HS-27A (cell line): ENCODE data around the gene C3.
"Not testable (repeated sequence)": the region's sequence is repeated elsewhere in the genome, so short reads cannot be mapped to it uniquely, and the experiment has no call there.

Experiments used
- DNase-seq: peaks from one replicate; pipeline ENCODE4 v3.0.0-alpha.2; 2012; ENCODE audit warnings: low read depth, missing footprints

C3 gene

GRCh38 chr19:6712692-6713670 lies 7.5 kb downstream of the C3 start:
- DNase-seq, result no peak

DNA sequence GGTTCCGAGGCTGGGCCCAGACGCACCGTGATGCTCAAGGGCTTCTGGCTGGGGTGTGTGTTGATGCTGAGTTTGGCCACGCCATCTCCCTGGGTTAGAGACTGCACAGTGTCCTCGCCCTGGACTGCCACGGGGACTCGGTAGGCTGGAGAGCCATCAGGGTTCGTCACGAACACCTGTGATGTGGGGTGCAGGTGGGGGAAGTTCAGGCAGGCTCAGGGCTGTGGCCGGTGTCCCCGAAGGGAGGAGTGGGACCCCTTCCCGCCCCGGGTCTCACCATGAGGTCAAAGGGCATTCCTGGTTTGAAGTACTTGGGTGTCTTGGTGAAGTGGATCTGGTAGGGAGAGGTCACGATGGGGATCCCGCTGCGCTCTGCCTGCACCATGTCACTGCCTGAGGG lies 8.2 kb downstream of the C3 start:
- no peak for DNase-seq

DNA sequence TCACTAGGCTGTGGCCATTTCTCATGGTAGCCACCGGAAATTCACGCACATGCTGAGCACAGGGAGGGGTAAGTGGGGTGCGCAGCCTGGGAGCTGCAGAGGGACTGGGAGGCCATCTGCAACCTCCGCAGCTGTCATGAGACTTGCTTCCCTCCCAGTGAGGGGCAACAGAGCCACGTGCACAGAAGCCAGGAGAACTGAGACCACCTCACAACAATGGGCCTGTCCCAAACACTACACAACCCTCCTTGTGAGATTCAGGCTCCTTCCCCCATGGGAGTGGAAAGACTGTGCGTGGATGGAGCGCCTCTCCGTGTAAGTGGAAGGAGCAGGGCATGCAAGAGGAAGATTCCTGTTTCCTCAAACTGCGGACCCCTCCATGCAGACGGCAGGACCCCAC lies 8.8 kb downstream of the C3 start:
- DNase-seq, result no peak

- DNase-seq, result no peak
Observed at GRCh38 chr19:6711078-6711361, 9.4 kb downstream of the C3 start.

DNA sequence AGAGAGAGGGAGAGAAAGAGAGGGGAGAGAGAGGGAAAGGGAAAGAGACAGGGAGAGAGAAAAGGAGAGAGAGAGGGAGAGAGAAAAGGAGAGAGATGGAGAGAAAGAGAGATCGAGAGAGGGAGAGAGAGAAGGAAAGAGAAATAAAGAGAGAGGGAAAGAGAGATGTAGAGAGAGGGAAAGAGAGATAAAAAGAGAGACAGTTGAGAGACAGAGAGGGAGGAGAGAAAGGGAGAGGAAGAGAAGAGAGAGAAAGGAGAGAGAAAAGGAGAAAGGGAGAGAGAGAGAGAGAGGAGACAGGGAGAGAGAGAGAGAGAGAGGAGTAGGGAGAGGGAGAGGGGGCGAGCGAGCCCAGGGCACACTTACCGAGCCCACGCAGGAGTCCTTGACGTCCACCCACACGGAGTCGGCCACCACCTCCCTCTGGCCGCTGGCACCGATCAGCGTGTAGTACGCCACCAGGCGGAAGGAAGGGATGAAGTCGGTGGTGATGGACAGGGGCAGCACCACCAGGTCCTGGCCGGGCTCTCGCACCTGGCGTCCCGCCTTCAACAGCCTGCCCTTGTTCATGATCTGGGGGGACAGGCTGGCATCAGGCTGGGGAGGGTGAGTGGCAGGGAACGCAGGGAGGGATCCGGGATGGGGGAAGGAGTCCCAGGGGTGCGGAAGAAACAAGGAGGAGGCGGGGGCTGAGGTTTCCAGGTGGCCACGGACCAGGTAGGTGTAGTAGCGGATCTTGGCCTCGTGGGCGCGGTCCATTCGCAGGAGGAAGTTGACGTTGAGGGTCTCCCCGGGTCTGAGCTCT lies 10.0 kb downstream of the C3 start:
- no peak for DNase-seq

DNA sequence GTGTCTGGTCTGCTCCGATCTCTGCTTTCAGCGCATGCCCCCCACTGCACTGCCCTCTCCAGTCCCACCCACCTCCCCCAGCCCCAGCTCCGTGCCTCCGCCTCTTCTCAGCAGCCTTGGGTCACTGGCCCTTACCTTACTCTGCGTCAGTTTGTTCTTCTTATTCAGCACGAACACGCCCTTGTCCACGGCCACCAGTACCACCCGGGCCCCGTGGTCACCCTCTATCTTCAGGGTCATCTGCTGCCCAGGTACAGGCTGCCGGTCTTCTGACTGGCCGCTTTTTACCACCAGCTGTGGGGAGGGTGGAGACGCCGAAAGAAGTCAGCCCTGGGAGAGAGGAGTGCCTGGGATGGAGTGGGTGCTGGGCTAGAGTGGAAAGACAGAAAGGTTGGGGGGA lies 10.9 kb downstream of the C3 start:
- no peak for DNase-seq

- not testable (repeated sequence) for DNase-seq
Observed at GRCh38 chr19:6708913-6709312, 11.5 kb downstream of the C3 start.

DNA sequence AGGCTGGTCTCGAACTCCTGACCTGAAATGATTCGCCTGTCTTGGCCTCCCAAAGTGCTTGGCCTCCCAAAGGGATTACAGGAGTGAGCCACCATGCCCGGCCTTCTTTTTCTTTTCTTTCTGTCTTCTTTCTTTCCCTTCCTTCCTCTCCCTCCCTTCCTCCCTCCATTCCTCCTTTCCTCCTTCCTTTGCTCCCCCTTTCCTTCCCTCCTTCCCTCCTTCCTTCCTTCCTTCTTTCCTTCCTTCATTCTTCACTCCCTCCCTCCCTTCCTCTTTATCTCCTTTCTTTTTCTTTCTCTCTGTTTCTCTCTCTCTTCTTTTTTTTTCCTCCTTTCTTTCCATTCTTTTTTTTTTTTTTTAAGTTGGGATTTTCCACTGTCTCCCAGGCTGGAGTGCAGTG lies 12.1 kb downstream of the C3 start:
- DNase-seq, result no peak

DNA sequence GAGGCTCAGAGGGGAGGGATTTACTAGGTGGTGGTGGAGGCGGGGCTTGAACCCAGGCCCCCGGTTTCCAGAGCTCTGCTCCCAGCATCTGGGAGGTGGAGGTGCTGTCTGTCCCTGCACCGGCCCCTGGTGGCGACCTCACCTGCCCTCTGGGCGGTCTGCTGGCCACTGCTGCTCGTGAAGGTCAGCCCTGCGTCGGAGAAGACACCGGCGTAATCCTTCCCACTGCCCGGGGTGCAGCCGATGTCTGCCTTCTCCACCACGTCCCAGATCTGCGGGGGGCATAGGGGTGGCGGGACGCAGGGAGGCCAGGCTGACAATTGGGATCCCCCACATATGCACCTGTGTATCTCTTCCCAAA lies 12.8 kb downstream of the C3 start:
- DNase-seq, result no peak

DNA sequence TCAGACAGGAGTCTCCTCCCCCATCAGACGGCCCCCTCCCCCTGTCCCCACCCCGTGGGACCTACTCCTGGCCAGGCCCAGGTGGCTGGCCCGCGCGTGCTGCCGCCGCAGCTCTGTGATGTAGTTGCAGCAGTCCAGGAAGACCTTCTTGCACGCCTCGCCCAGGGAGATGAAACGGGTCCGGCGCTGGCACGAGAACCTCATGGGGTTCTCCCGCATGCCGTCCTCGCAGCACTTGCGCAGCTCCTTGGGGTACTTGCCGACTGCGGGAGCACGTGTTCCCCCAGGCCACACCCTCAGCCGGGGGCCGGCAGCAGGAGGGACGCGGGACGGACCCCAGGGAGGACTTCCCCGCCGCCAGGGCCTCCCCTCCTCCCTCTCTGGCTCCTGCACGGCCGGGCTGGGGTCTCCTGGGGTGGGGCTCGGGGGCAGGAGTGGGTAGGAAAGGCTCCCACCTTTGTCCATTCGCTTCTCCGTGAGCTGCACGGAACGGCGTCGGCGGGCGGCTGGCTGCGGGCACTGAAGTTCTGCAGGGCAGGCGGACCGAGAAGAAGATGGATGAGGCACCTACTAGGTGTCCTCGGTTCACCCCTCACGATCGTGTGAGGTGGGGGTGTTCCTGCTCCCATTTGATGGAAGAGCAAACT lies 13.3 kb downstream of the C3 start:
- no peak for DNase-seq

DNA sequence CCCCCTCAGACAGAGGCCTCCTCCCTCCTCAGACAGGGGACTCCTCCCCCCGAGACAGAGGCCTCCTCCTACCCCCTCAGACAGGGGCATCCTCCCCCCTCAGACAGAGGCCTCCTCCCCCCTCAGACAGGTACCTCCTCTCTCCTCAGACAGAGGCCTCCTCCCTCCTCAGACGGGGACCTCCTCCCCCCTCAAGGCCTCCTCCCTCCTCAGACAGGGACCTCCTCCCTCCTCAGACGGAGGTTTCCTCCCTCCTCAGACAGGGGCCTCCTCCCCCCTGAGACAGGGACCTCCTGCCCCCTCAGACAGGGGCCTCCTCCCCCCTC lies 13.9 kb downstream of the C3 start:
- no peak for DNase-seq

- no peak for DNase-seq
Observed at GRCh38 chr19:6705931-6706632, 14.4 kb downstream of the C3 start.

- no peak for DNase-seq
Observed at GRCh38 chr19:6700586-6701316, 19.7 kb downstream of the C3 start.

- DNase-seq, result no peak
Observed at GRCh38 chr19:6699935-6700334, 20.5 kb downstream of the C3 start.

GRCh38 chr19:6697291-6697690 lies 23.2 kb downstream of the C3 start:
- DNase-seq, result no peak

- no peak for DNase-seq
Observed at GRCh38 chr19:6696239-6696820, 24.1 kb downstream of the C3 start.

- no peak for DNase-seq
Observed at GRCh38 chr19:6694147-6694815, 26.2 kb downstream of the C3 start.

- DNase-seq, result no peak
Observed at GRCh38 chr19:6693681-6694080, 26.8 kb downstream of the C3 start.

DNA sequence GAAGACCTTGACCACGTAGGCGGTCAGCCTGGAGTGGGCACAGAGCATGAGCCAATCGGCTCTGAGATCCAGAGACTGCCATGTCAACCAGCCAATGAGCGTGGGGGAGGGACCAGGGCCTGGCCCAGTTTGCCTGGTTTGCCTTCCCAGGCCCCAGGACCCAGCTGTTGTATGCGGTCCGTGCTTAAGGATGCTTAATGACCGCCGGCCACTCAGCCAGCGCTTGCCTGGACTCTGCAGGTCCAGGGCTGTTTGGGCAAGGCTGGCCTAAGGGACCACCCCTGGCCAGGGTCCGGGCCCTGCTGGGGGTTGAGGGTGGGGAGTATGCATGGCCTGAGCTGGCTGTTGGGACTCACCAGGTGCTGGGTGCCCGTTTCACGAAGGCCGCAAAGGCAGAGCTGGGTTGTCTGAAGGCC lies 27.4 kb downstream of the C3 start:
- no peak for DNase-seq

- DNase-seq, result no peak
Observed at GRCh38 chr19:6692027-6692426, 28.4 kb downstream of the C3 start.

GRCh38 chr19:6691342-6691741 lies 29.1 kb downstream of the C3 start:
- no peak for DNase-seq
